ENCODE results near the gene MZF1.

GRCh38 chr19:58585442-58586132, 12.5 kb upstream of the MZF1 start:
- no peak for TF ChIP-seq POLR2A (IDR thresholded peaks at IDR 0.05)
- TF ChIP-seq CTCF (IDR thresholded peaks at IDR 0.05) = no peak
